Sigmoid colon (tissue), 4 donors: ENCODE results near the gene FAM76B.

Source experiments
- CTCF ChIP-seq, 4 experiments: fragments of 450-650 bp in 3 of 4; fragments of 200-600 bp in 1 of 4; IDR thresholded peaks; one replicate each; pipeline ENCODE4 v1.5.1; 2016 to 2019; ENCODE audit warnings: antibody characterized with exemption in 4 of 4, mild to moderate bottlenecking in 3 of 4, moderate library complexity in 2 of 4
- POLR2A ChIP-seq, 2 donors: fragments of 450-650 bp; IDR thresholded peaks; one replicate each; pipeline ENCODE4 v1.6.1; 2016; ENCODE audit warnings: antibody characterized with exemption in 2 of 2, mild to moderate bottlenecking in 2 of 2, moderate library complexity in 2 of 2
- POLR2AphosphoS5 ChIP-seq, 4 donors: sonication (generic); formaldehyde crosslinking; IDR thresholded peaks; one replicate each; pipeline ENCODE4 v1.6.1; 2017; ENCODE audit warnings: antibody characterized with exemption in 4 of 4

DNA sequence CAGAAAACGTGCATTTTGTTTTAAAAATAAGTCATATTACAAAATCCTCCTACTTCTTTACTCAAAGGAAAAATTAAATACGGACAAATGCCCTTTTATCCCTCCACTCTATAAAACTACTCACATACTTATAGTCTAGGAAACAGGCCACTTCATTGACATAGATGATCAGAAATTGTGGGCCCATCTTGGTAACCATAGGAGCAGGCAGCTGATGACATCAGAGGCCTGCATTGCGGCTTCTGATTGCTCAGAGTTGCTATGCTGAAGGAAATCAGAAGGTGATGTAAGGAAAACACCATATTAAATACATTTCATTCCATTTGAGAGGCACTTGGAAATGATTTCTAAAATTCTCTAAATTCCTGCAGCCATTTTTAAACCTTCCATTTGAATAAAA is 27.0 kb downstream of the FAM76B start:
- TF ChIP-seq CTCF (IDR thresholded peaks at IDR 0.05): no peak
- no peak for TF ChIP-seq POLR2AphosphoS5 (IDR thresholded peaks at IDR 0.05)
- TF ChIP-seq POLR2A (IDR thresholded peaks at IDR 0.05): no peak
